SU-DHL-6 (cell line): ENCODE measurements around the gene SLC9A9.

Experiments used
- H2AFZ ChIP-seq: fragments of 200-600 bp; sonication (generic); 2 replicates; pipeline ENCODE4 v1.6.1; 2014; ENCODE audit warnings: low read depth, mild to moderate bottlenecking, moderate library complexity, mixed read lengths, antibody characterized with exemption, low read length; ENCODE audit not compliant: severe bottlenecking
- H3F3A ChIP-seq: fragments of 200-600 bp; shearing (Covaris generic); 2 replicates; pipeline ENCODE4 v1.6.0; 2016; ENCODE audit warnings: antibody characterized with exemption, mild to moderate bottlenecking; ENCODE audit not compliant: insufficient read depth
- H3K27ac ChIP-seq: fragments of 200-600 bp; sonication (generic); 2 replicates; pipeline ENCODE4 v1.5.1; 2016; ENCODE audit warnings: low read depth, mild to moderate bottlenecking, low read length, moderate library complexity, mixed read lengths
- H3K27me3 ChIP-seq: fragments of 200-600 bp; sonication (generic), shearing (Covaris generic); 2 replicates; pipeline ENCODE4 v1.6.0; 2014; ENCODE audit warnings: mild to moderate bottlenecking, low read length
- H3K36me3 ChIP-seq: fragments of 200-600 bp; sonication (generic); 2 replicates; pipeline ENCODE4 v1.6.1; 2014; ENCODE audit warnings: mild to moderate bottlenecking, low read length, mixed read lengths
- H3K4me2 ChIP-seq: fragments of 300-600, 200-600 bp; shearing (Covaris generic), sonication (generic); 2 replicates; pipeline ENCODE4 v1.6.0; 2014; ENCODE audit warnings: low read length, low read depth, mild to moderate bottlenecking; ENCODE audit not compliant: poor library complexity, severe bottlenecking
- H3K4me3 ChIP-seq: fragments of 200-600 bp; sonication (generic); 2 replicates; pipeline ENCODE4 v1.5.1; 2014; ENCODE audit warnings: antibody characterized with exemption, low read length, mild to moderate bottlenecking, mixed read lengths; ENCODE audit not compliant: insufficient read depth, poor library complexity, severe bottlenecking
- H3K79me2 ChIP-seq: fragments of 200-600 bp; sonication (generic); 2 replicates; pipeline ENCODE4 v1.6.1; 2014; ENCODE audit warnings: mild to moderate bottlenecking, low read length, moderate library complexity; ENCODE audit not compliant: insufficient read depth
- H3K9ac ChIP-seq: fragments of 200-600 bp; sonication (generic); 2 replicates; pipeline ENCODE4 v1.7.0; 2014; ENCODE audit warnings: mild to moderate bottlenecking, low read length
- H3K9me2 ChIP-seq: fragments of 200-600 bp; sonication (generic); replicated peaks from 2 replicates; pipeline ENCODE4 v1.6.1; 2014; ENCODE audit warnings: low read length; ENCODE audit not compliant: insufficient read depth
- H3K9me3 ChIP-seq: fragments of 200-600 bp; sonication (generic); 2 replicates; pipeline ENCODE4 v1.6.1; 2014; ENCODE audit warnings: low read length, mixed read lengths; ENCODE audit not compliant: insufficient read depth
- H4K20me1 ChIP-seq: fragments of 200-600 bp; sonication (generic); 2 replicates; pipeline ENCODE4 v1.6.1; 2014; ENCODE audit warnings: low read depth, mild to moderate bottlenecking, antibody characterized with exemption, low read length, moderate library complexity, mixed read lengths
- CTCF ChIP-seq: fragments of 200-600 bp; sonication (generic); IDR thresholded peaks from one replicate; pipeline ENCODE4 v1.5.1; 2017; ENCODE audit warnings: antibody characterized with exemption, mild to moderate bottlenecking, low read length, moderate library complexity; ENCODE audit not compliant: insufficient read depth, poor library complexity, severe bottlenecking
- EZH2phosphoT487 ChIP-seq: fragments of 200-600 bp; sonication (generic), shearing (Covaris generic); conservative IDR thresholded peaks from 2 replicates; pipeline ENCODE4 v1.6.1; 2018; ENCODE audit warnings: mild to moderate bottlenecking, antibody characterized with exemption, low read length, moderate library complexity, mixed read lengths

Gene SLC9A9

DNA sequence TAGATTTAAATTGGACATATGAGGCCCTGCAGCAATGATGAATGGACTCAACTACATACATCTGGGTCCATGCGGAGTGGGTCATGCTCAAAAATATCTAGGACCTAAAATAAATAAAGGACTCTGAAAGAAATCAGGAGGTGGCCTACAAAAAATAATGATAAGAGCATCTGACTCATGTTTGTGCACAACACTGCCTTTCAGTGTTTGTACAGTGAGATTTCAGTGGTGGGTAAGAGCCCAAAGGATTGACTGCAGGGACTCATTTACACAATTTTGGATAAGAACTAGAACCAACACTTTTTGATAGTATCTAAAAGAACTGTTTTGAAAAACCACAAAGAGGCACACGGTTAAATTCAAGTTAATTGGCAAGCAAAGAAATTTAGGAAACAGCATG lies 285.5 kb downstream of the SLC9A9 start:
- no peak overlapping the region for H3K9ac ChIP-seq
- H2AFZ ChIP-seq = no peak overlapping the region
- no peaks in the 10 kb centered on the region for H3F3A ChIP-seq
- no peaks in the 10 kb centered on the region for H3K9me2 ChIP-seq
- no peaks in the 10 kb centered on the region for H3K27me3 ChIP-seq
- no peaks in the 10 kb centered on the region for H4K20me1 ChIP-seq
- no peak overlapping the region for H3K4me2 ChIP-seq
- TF ChIP-seq CTCF (no peak), EZH2phosphoT487 (no peak)
- no peaks in the 10 kb centered on the region; the same call in 1 of the 2 replicates for H3K9me3 ChIP-seq
- no peak overlapping the region for H3K4me3 ChIP-seq
- H3K79me2 ChIP-seq = no peaks in the 10 kb centered on the region
- H3K27ac ChIP-seq = no peak overlapping the region
- H3K36me3 ChIP-seq = no peaks in the 10 kb centered on the region

DNA sequence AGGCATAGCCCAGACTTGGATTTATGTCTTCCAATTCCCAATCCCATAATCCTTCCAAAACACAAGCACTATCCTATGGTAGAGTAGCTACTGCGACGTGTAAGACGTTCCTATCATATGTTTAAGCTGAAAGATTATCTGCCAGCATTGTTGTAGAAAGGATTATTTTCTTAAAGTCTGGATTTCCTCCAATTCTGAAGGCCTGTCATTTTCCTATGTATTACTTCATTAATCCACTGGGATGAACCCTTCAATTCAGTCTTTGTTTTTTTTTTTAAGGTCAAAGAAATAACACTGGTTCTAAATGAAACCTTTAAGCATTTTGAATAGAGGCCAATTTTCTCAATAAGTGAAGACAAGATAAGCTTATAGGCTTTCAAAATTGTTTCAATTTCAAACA lies 289.0 kb downstream of the SLC9A9 start:
- H3K9me3 ChIP-seq = no peaks in the 10 kb centered on the region; the same call in 1 of the 2 replicates
- no peak overlapping the region for H3K27ac ChIP-seq
- no peaks in the 10 kb centered on the region for H4K20me1 ChIP-seq
- H3F3A ChIP-seq = no peaks in the 10 kb centered on the region
- no peak overlapping the region for H3K4me2 ChIP-seq
- TF ChIP-seq EZH2phosphoT487 = no peak
- no peak for TF ChIP-seq CTCF
- H3K4me3 ChIP-seq = no peak overlapping the region
- no peak overlapping the region for H3K9ac ChIP-seq
- H2AFZ ChIP-seq = no peak overlapping the region
- H3K36me3 ChIP-seq = no peaks in the 10 kb centered on the region
- H3K79me2 ChIP-seq = no peaks in the 10 kb centered on the region
- no peaks in the 10 kb centered on the region for H3K9me2 ChIP-seq
- H3K27me3 ChIP-seq = no peaks in the 10 kb centered on the region

DNA sequence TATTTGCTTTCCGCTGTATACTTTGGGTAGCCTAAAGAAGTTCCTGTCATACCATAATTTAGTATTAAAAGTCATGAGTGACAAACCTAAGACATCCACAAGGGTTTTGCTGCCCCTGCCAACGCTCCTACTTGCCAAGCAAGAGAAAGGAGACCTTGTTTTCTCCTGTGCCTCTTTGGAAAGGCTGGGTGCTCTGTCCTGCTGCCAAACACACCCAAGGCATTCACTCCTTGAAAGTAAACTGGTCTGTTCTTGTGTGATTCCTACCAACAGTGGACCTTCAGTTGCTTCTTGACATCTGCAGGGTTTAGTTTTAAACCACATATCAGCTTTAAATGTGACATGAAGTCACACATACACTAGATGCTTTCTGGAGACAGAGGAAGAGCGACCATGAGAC lies 295.4 kb downstream of the SLC9A9 start:
- Histone ChIP-seq H3F3A (no peaks in the 10 kb centered on the region), H3K79me2 (no peaks in the 10 kb centered on the region)
- TF ChIP-seq EZH2phosphoT487 = no peak
- TF ChIP-seq CTCF = no peak

DNA sequence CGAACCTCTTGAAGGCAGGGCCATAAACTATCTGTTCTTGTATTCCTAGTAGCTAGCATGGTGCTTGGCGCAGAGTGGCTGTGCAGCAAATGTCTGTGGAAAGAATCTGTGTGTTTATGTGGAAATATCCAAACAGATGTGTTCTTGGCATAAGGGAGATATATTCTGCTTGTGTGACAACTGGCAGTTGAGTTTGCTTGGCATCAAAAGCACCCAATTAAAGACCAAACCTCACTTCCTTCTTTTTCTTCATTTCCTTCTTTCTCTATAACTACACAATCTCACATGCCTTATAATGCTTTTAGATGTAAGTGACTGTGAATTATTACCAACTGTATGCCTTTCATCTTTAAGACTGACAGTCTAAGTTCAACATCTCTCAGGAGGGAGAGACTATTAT lies 296.5 kb downstream of the SLC9A9 start:
- Histone ChIP-seq H2AFZ (no peak overlapping the region), H4K20me1 (no peaks in the 10 kb centered on the region), H3K4me2 (no peak overlapping the region), H3K27ac (no peak overlapping the region), H3F3A (no peaks in the 10 kb centered on the region), H3K79me2 (no peaks in the 10 kb centered on the region), H3K9me3 (no peaks in the 10 kb centered on the region), H3K36me3 (no peaks in the 10 kb centered on the region), H3K9me2 (no peaks in the 10 kb centered on the region), H3K27me3 (no peaks in the 10 kb centered on the region), H3K9ac (no peak overlapping the region), H3K4me3 (no peak overlapping the region)
- TF ChIP-seq CTCF (no peak), EZH2phosphoT487 (no peak)

More for the DNA sequence above, 295.4 kb downstream of the SLC9A9 start:
- no peak overlapping the region for H3K9ac ChIP-seq
- H3K27ac ChIP-seq = no peak overlapping the region
- H3K9me3 ChIP-seq = no peaks in the 10 kb centered on the region; the same call in 1 of the 2 replicates
- H3K36me3 ChIP-seq = no peaks in the 10 kb centered on the region
- H3K4me2 ChIP-seq = no peak overlapping the region
- H3K27me3 ChIP-seq = no peaks in the 10 kb centered on the region
- H3K9me2 ChIP-seq = no peaks in the 10 kb centered on the region
- no peaks in the 10 kb centered on the region for H4K20me1 ChIP-seq
- H2AFZ ChIP-seq = no peak overlapping the region
- no peak overlapping the region for H3K4me3 ChIP-seq
